GM12878 (cell line): ENCODE results near the gene TSHZ1. TPM values are rescaled to one million over a fixed set of nuclear protein-coding genes. Genes with fewer than 3 reads are reported as not detected.

Experiments
- ATAC-seq: fragments of 200-7000 bp; cut with Tn5 transposase; 3 replicates; pipeline ENCODE4 v1.9.1; 2020; ENCODE audit warnings: mild to moderate bottlenecking, moderate library complexity
- BruUV-seq: library from RNA; stranded (reverse); fragments of 400-500 nt; replicated peaks from 2 replicates; lab custom pipeline; 2021; lab: Mats Ljungman, UMichigan
- CTCF ChIA-PET: fragments of 300-600 bp; sonication (Branson Sonifier 250); formaldehyde crosslinking; extraction: SDS; loops from one replicate; lab custom pipeline; 2021; ENCODE audit warnings: inconsistent platforms; lab: Yijun Ruan, JAX
- POLR2A ChIA-PET: fragments of 350-600 bp; formaldehyde crosslinking; extraction: SDS; loops from one replicate; lab custom pipeline; 2021; ENCODE audit warnings: inconsistent platforms; lab: Charles Lee
- RAD21 ChIA-PET: fragments of 300-600 bp; sonication (Branson Sonifier 250); formaldehyde crosslinking; loops from one replicate; lab custom pipeline; 2023; ENCODE audit warnings: antibody characterized with exemption; ENCODE audit not compliant: unreplicated experiment; lab: Charles Lee
- SMC1A ChIA-PET: fragments of 300-600 bp; sonication (Branson Sonifier 250); formaldehyde crosslinking; loops from one replicate; lab custom pipeline; 2023; ENCODE audit not compliant: unreplicated experiment, uncharacterized antibody; lab: Charles Lee
- DNase-seq: peaks from one replicate; pipeline ENCODE4 v3.0.0-alpha.2; 2011; ENCODE audit warnings: low read depth, low spot score
- FAIRE-seq: peaks from 3 replicates; lab custom pipeline; 2011; peaks lifted over from hg19 to GRCh38; lab: Jason Lieb, UNC
- H2AFZ ChIP-seq: 2 replicates; pipeline ENCODE4 v1.6.0; 2011; ENCODE audit warnings: low read depth, low read length, control low read depth; ENCODE audit not compliant: control insufficient read depth
- H3K27ac ChIP-seq: 2 replicates; pipeline ENCODE4 v1.5.1; 2011; ENCODE audit warnings: control low read depth; ENCODE audit not compliant: control insufficient read depth, insufficient read depth
- H3K27me3 ChIP-seq, 2 experiments: replicated peaks in 1 of 2; 2 replicates each; pipeline versions ENCODE4 v1.6.0 to v1.6.1; 2011; ENCODE audit warnings: low read length in 1 of 2; ENCODE audit not compliant: control insufficient read depth in 2 of 2, insufficient read depth in 2 of 2
- H3K36me3 ChIP-seq, 2 experiments: 2 replicates each; pipeline ENCODE4 v1.5.1; 2011; ENCODE audit warnings: low read length in 1 of 2; ENCODE audit not compliant: control insufficient read depth in 2 of 2, insufficient read depth in 2 of 2
- H3K4me1 ChIP-seq: 2 replicates; pipeline ENCODE4 v1.6.1; 2011; ENCODE audit warnings: mild to moderate bottlenecking, low read length, moderate library complexity, mixed read lengths; ENCODE audit not compliant: control insufficient read depth, insufficient read depth
- H3K4me2 ChIP-seq: 2 replicates; pipeline ENCODE4 v1.6.0; 2011; ENCODE audit warnings: control low read depth; ENCODE audit not compliant: control insufficient read depth, insufficient read depth
- H3K4me3 ChIP-seq: fragments of 200-600 bp; sonication (generic); 2 replicates; pipeline ENCODE4 v1.5.1; 2016
- H3K79me2 ChIP-seq: 2 replicates; pipeline ENCODE4 v1.6.0; 2011; ENCODE audit warnings: low read length; ENCODE audit not compliant: control insufficient read depth, insufficient read depth
- H3K9ac ChIP-seq: 2 replicates; pipeline ENCODE4 v1.8.0; 2011; ENCODE audit warnings: low read length, control low read depth, mixed read lengths; ENCODE audit not compliant: control insufficient read depth, insufficient read depth
- H3K9me3 ChIP-seq: replicated peaks from 3 replicates; pipeline ENCODE4 v1.5.1; 2011; ENCODE audit warnings: mild to moderate bottlenecking, low read length; ENCODE audit not compliant: control insufficient read depth, insufficient read depth
- H4K20me1 ChIP-seq: 2 replicates; pipeline ENCODE4 v1.6.0; 2011; ENCODE audit not compliant: control insufficient read depth, insufficient read depth
- BACH1 ChIP-seq: fragments of 450-650 bp; IDR thresholded peaks from 2 replicates; pipeline ENCODE4 v1.6.1; 2017; ENCODE audit warnings: mild to moderate bottlenecking, borderline replicate concordance
- E2F4 ChIP-seq: IDR thresholded peaks from 2 replicates; pipeline ENCODE4 v1.6.1; 2012; ENCODE audit warnings: low read depth, low read length, improper control_type of control experiment
- E4F1 ChIP-seq: fragments of 450-650 bp; IDR thresholded peaks from 2 replicates; pipeline ENCODE4 v1.6.1; 2018; ENCODE audit warnings: borderline replicate concordance, mild to moderate bottlenecking; ENCODE audit not compliant: partially characterized antibody
- EED ChIP-seq: sonication (generic); IDR thresholded peaks from 2 replicates; pipeline ENCODE4 v1.6.1; 2016; ENCODE audit warnings: antibody characterized with exemption, low read depth
- EP300 ChIP-seq, 2 experiments: fragments of 150-350 bp in 1 of 2; IDR thresholded peaks; 2 replicates each; pipeline ENCODE4 v1.6.1; 2011 to 2012; ENCODE audit warnings: low read depth in 2 of 2, low read length in 2 of 2, borderline replicate concordance in 1 of 2, improper control_type of control experiment in 1 of 2, inconsistent platforms in 1 of 2; ENCODE audit not compliant: control insufficient read depth in 1 of 2
- MEF2B ChIP-seq: fragments of 450-650 bp; IDR thresholded peaks from 2 replicates; pipeline ENCODE4 v1.6.1; 2018; ENCODE audit warnings: mild to moderate bottlenecking, moderate library complexity; ENCODE audit not compliant: partially characterized antibody, poor library complexity, severe bottlenecking
- NBN ChIP-seq: fragments of 450-650 bp; IDR thresholded peaks from 2 replicates; pipeline ENCODE4 v1.6.1; 2016
- RAD51 ChIP-seq: fragments of 450-650 bp; IDR thresholded peaks from 2 replicates; pipeline ENCODE4 v1.6.1; 2016; ENCODE audit warnings: moderate library complexity, mild to moderate bottlenecking, inconsistent platforms
- RFX5 ChIP-seq: IDR thresholded peaks from 2 replicates; pipeline ENCODE4 v1.6.1; 2011; ENCODE audit warnings: low read depth, low read length, improper control_type of control experiment
- SMAD1 ChIP-seq: fragments of 450-650 bp; IDR thresholded peaks from 2 replicates; pipeline ENCODE4 v1.6.1; 2018; ENCODE audit warnings: mild to moderate bottlenecking, low read depth; ENCODE audit not compliant: partially characterized antibody
- SRF ChIP-seq, 2 experiments: IDR thresholded peaks; 2 replicates each; pipeline ENCODE4 v1.6.1; 2011; ENCODE audit warnings: low read depth in 2 of 2, low read length in 2 of 2, mild to moderate bottlenecking in 1 of 2, moderate library complexity in 1 of 2
- TAF1 ChIP-seq: IDR thresholded peaks from 2 replicates; pipeline ENCODE4 v1.6.1; 2011; ENCODE audit warnings: mild to moderate bottlenecking, low read depth, low read length, borderline replicate concordance
- TARDBP ChIP-seq: IDR thresholded peaks from 2 replicates; pipeline ENCODE4 v1.6.1; 2016; ENCODE audit warnings: borderline replicate concordance
- USF1 ChIP-seq: IDR thresholded peaks from 2 replicates; pipeline ENCODE4 v1.6.1; 2011; ENCODE audit warnings: borderline replicate concordance, low read depth, mild to moderate bottlenecking, moderate library complexity, mixed read lengths, low read length; ENCODE audit not compliant: insufficient read depth; ENCODE audit errors: extremely low read length
- ZNF217 ChIP-seq: fragments of 450-650 bp; IDR thresholded peaks from 2 replicates; pipeline ENCODE4 v1.6.1; 2017; ENCODE audit warnings: antibody characterized with exemption, mild to moderate bottlenecking
- ZNF687 ChIP-seq: fragments of 450-650 bp; IDR thresholded peaks from 2 replicates; pipeline ENCODE4 v1.6.1; 2017; ENCODE audit warnings: mild to moderate bottlenecking, moderate library complexity
- ZZZ3 ChIP-seq: IDR thresholded peaks from 2 replicates; pipeline ENCODE4 v1.6.1; 2011; ENCODE audit warnings: low read depth; ENCODE audit not compliant: control insufficient read depth, insufficient read length
- WGBS: methylation state at CpG from one replicate; pipeline ENCODE4 v1.1.6; 2016; ENCODE audit warnings: low lambda C conversion rate; ENCODE audit not compliant: insufficient replicate concordance, insufficient coverage; ENCODE audit errors: missing lambda C conversion rate; 5-methylcytosine and 5-hydroxymethylcytosine counted together
- in situ Hi-C: fragments of 300-500 bp; cut with MboI; formaldehyde crosslinking; loops from 9 replicates; pipeline ENCODE4 v1.14.3; 2018; ENCODE audit warnings: mixed read lengths
- intact Hi-C: fragments of 100-400 bp; cut with micrococcal nuclease; formaldehyde crosslinking; loops from one replicate; pipeline ENCODE4 v1.14.2; 2022; ENCODE audit not compliant: unreplicated experiment
- polyA plus RNA-seq, 11 experiments: library from polyadenylated mRNA; depleted of rRNA in 4 of 11; unstranded in 6 of 11; stranded (reverse) in 5 of 11; fragments of >200 nt; fragmentation: Nextera tagmentation in 4 of 11; fragmentation: Illumina TruSeq in 1 of 11; extraction: Ambion mirVana in 4 of 11; extraction: Trizol in 1 of 11; gene quantifications; 1 replicate in 1 of 11; 2 replicates in 10 of 11; pipeline versions ENCODE4 v1.2.1 to v1.2.3, GENCODE V29; 2011 to 2016; ENCODE audit warnings: inconsistent platforms in 2 of 11, missing spikeins in 2 of 11, low read depth in 1 of 11
- total RNA-seq, 4 experiments: library from RNA; depleted of rRNA in 3 of 4; stranded (reverse); fragments of >200 nt in 3 of 4; fragmentation: Illumina TruSeq in 1 of 4; extraction: Trizol in 1 of 4; gene quantifications; 2 replicates each; pipeline versions ENCODE4 v1.2.1 to v1.2.3, GENCODE V29; 2013 to 2021

Gene TSHZ1
- total and polyA plus RNA-seq, 10 of the 15 experiments (the other 5 are each of a cell fraction or from before 2014, with no cell fraction given): 2.2 to 15.2 (median 5.1) TPM

- ChIA-PET CTCF (no interaction called here), SMC1A (no interaction called here), POLR2A (no interaction called here), RAD21 (no interaction called here)
- Histone ChIP-seq H3K36me3 (no peaks in the 10 kb centered on the region), H3K4me3 (no peak overlapping the region), H3K4me1 (no peaks in the 10 kb centered on the region), H3K9ac (no peak overlapping the region), H3K4me2 (no peak overlapping the region), H3K9me3 (no peaks in the 10 kb centered on the region; the same call in 2 of the 3 replicates), H2AFZ (no peak overlapping the region), H3K79me2 (no peaks in the 10 kb centered on the region), H3K27me3 (no peaks in the 10 kb centered on the region), H4K20me1 (no peaks in the 10 kb centered on the region), H3K27ac (no peak overlapping the region)
- intact Hi-C loops: no loop called here
- DNase-seq (no peak), ATAC-seq (no peak), FAIRE-seq (no peak)
- WGBS: 63% methylated on average over 8 of the region's 9 CpGs
- in situ Hi-C loops: no loop called here
- BruUV-seq: no TSS peak
- TF ChIP-seq ZZZ3 (no peak), EP300 (IDR thresholded peaks at IDR 0.05; ENCODE audit: borderline replicate concordance in 1 of 2, control insufficient read depth in 1 of 2, low read depth in 2 of 2, low read length in 2 of 2) (no peak), MEF2B (no peak), E4F1 (no peak), RFX5 (no peak), SRF (IDR thresholded peaks at IDR 0.05; ENCODE audit: low read depth in 2 of 2, low read length in 2 of 2) (no peak), ZNF217 (no peak), RAD51 (no peak), ZNF687 (no peak), EED (no peak), NBN (no peak), BACH1 (no peak), TAF1 (no peak), TARDBP (no peak), SMAD1 (no peak), E2F4 (no peak), USF1 (no peak)
These were observed 109.9 kb downstream of the TSHZ1 start for GRCh38 chr18:75320506-75320905.
